ENCODE results near the gene RNF152.

DNA sequence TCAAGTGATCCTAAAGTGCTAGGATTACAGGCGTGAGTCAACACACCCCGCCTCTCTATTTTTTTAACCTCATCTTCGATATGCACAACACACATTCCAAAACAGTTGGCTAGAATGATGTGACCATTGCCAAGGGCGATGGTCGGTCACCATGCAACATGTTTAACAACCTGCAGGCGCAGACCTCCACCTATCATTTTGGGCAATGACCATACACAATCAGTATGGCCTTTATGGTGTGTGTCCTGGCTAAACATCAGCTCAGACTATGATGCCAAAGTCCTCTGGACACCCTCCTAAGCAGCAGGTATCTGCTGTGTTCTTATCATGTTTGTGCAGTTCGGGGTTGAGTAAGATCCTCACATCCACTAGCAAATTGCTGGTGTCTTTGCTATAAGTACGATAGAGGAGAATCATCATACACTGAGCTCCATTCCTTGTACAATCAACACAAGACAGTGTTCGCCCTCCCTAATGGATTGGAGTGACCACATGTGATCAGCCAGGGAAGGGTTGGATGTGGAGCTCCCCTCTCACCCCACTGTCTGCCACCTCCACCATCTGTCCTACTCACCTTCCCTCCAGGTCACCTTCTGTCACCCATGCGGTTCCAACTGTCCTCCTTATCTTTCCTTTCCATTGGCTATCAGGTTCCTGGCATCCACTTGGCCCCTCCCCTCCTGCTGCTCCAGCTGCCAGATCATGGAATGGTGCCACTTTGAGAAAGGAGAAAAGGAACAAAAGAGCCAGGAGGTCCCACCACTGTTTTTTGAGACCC, 7.9 kb upstream of the RNF152 start:
- TF ChIP-seq, protein P1, sequence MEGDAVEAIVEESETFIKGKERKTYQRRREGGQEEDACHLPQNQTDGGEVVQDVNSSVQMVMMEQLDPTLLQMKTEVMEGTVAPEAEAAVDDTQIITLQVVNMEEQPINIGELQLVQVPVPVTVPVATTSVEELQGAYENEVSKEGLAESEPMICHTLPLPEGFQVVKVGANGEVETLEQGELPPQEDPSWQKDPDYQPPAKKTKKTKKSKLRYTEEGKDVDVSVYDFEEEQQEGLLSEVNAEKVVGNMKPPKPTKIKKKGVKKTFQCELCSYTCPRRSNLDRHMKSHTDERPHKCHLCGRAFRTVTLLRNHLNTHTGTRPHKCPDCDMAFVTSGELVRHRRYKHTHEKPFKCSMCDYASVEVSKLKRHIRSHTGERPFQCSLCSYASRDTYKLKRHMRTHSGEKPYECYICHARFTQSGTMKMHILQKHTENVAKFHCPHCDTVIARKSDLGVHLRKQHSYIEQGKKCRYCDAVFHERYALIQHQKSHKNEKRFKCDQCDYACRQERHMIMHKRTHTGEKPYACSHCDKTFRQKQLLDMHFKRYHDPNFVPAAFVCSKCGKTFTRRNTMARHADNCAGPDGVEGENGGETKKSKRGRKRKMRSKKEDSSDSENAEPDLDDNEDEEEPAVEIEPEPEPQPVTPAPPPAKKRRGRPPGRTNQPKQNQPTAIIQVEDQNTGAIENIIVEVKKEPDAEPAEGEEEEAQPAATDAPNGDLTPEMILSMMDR (IDR thresholded peaks at IDR 0.05), result no peak
- TF ChIP-seq POLR2A (IDR thresholded peaks at IDR 0.05), result no peak
